MCF 10A (cell line): ENCODE measurements around the gene MYO10. TPM values are rescaled to one million over a fixed set of nuclear protein-coding genes. Genes with fewer than 3 reads are reported as not detected.

Source experiments
- BruUV-seq: library from RNA; stranded (reverse); fragments of 400-500 nt; replicated peaks from 2 replicates; lab custom pipeline; 2021; lab: Mats Ljungman, UMichigan
- CTCF ChIA-PET: fragments of 300-600 bp; sonication (Branson Sonifier 250); formaldehyde crosslinking; extraction: SDS; loops from one replicate; lab custom pipeline; 2021; ENCODE audit warnings: antibody characterized with exemption, inconsistent platforms; lab: Yijun Ruan, JAX
- POLR2A ChIA-PET: fragments of 300-600, 350-650 bp; sonication (Branson Sonifier 250); formaldehyde crosslinking; extraction: SDS; loops from one replicate; lab custom pipeline; 2020; ENCODE audit warnings: antibody characterized with exemption, inconsistent platforms; lab: Yijun Ruan, JAX
- DNase-seq: peaks from one replicate; pipeline ENCODE4 v3.0.0-alpha.2; 2018; ENCODE audit not compliant: unreplicated experiment
- H3K27ac Mint-ChIP-seq: one replicate; pipeline ENCODE4 v1.8.0; 2022; ENCODE audit warnings: mild to moderate bottlenecking, low read depth, mixed read lengths; ENCODE audit not compliant: unreplicated experiment
- H3K27me3 Mint-ChIP-seq: one replicate; pipeline ENCODE4 v1.8.0; 2022; ENCODE audit warnings: mixed read lengths; ENCODE audit not compliant: insufficient read depth, unreplicated experiment
- H3K36me3 Mint-ChIP-seq: one replicate; pipeline ENCODE4 v1.8.0; 2022; ENCODE audit warnings: mild to moderate bottlenecking, moderate library complexity, mixed read lengths; ENCODE audit not compliant: insufficient read depth, unreplicated experiment
- H3K4me1 Mint-ChIP-seq: one replicate; pipeline ENCODE4 v1.8.0; 2022; ENCODE audit warnings: mixed read lengths; ENCODE audit not compliant: insufficient read depth, unreplicated experiment
- H3K4me3 Mint-ChIP-seq: one replicate; pipeline ENCODE4 v1.8.0; 2022; ENCODE audit warnings: mild to moderate bottlenecking, moderate library complexity, mixed read lengths; ENCODE audit not compliant: unreplicated experiment
- H3K9me3 Mint-ChIP-seq: one replicate; pipeline ENCODE4 v1.8.0; 2022; ENCODE audit warnings: mixed read lengths; ENCODE audit not compliant: unreplicated experiment
- intact Hi-C: fragments of 100-400 bp; cut with micrococcal nuclease; formaldehyde crosslinking; loops from 2 replicates; pipeline ENCODE4 v1.14.1; 2022
- total RNA-seq: library from RNA; stranded (reverse); gene quantifications from 2 replicates; pipeline ENCODE4 v1.2.3, GENCODE V29; 2022
- TF ChIP-seq, protein P1 (sequence below): fragments of 200-600 bp; IDR thresholded peaks from one replicate; pipeline ENCODE4 v1.8.0; 2022; ENCODE audit warnings: antibody characterized with exemption, mild to moderate bottlenecking; ENCODE audit not compliant: unreplicated experiment

Gene MYO10
- total RNA-seq, 1 experiment from 2014 or later, result 35.7 TPM

DNA sequence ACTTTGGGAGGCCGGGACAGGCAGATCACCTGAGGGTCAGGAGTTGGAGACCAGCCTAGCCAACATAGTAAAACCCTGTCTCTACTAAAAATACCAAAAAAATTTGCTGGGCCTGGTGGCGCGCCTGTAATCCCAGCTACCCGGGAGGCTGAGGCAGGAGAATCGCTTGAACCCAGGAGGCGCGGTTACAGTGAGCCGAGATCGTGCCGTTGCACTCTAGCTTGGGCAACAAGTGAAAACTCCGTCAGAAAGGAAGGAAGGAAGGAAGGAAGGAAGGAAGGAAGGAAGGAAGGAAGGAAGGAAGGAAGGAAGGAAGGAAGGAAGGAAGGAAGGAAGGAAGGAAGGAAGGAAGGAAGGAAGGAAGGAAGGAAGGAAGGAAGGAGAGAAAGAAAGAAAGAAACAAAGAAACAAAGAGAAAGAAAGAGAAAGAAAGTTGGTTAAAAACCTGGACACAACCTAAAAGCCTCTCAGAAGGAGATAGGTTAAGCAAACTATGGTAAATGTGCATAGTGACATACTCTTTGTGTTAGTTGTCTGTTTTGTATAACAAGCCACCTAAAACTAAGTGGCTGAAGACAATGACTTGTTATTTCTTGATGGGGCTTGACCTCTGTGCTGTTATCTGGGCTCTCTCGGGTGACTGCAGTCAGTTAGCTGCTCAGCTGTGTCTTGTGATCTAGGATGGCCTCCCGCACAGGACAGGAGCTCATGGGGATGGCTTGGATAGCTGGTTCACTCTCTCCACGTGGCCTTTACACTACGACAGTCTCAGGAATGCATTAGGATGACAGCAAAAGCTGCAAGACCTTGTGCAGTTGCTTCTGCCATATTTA, 8.0 kb upstream of the MYO10 start:
- H3K9me3 Mint-ChIP-seq, result no peaks in the 10 kb centered on the region
- DNase-seq, result no peak
- ChIA-PET CTCF (interaction anchor here (0.5 to 5.5 kb wide), 4 partner anchors 188 to 258 kb away, joined by 3 to 26 read pairs (median 4); no protein-coding TSS in a partner anchor), POLR2A (no interaction called here)
- no TSS peak for BruUV-seq
- intact Hi-C loops, result no loop called here
- peaks cover under 1% of the 10 kb centered on the region for H3K4me1 Mint-ChIP-seq
- H3K27me3 Mint-ChIP-seq, result peaks cover 15% of the 10 kb centered on the region
- no peaks in the 10 kb centered on the region for H3K36me3 Mint-ChIP-seq
- no peak overlapping the region for H3K4me3 Mint-ChIP-seq
- TF ChIP-seq, protein P1, sequence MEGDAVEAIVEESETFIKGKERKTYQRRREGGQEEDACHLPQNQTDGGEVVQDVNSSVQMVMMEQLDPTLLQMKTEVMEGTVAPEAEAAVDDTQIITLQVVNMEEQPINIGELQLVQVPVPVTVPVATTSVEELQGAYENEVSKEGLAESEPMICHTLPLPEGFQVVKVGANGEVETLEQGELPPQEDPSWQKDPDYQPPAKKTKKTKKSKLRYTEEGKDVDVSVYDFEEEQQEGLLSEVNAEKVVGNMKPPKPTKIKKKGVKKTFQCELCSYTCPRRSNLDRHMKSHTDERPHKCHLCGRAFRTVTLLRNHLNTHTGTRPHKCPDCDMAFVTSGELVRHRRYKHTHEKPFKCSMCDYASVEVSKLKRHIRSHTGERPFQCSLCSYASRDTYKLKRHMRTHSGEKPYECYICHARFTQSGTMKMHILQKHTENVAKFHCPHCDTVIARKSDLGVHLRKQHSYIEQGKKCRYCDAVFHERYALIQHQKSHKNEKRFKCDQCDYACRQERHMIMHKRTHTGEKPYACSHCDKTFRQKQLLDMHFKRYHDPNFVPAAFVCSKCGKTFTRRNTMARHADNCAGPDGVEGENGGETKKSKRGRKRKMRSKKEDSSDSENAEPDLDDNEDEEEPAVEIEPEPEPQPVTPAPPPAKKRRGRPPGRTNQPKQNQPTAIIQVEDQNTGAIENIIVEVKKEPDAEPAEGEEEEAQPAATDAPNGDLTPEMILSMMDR, result no peak
- H3K27ac Mint-ChIP-seq, result no peak overlapping the region

DNA sequence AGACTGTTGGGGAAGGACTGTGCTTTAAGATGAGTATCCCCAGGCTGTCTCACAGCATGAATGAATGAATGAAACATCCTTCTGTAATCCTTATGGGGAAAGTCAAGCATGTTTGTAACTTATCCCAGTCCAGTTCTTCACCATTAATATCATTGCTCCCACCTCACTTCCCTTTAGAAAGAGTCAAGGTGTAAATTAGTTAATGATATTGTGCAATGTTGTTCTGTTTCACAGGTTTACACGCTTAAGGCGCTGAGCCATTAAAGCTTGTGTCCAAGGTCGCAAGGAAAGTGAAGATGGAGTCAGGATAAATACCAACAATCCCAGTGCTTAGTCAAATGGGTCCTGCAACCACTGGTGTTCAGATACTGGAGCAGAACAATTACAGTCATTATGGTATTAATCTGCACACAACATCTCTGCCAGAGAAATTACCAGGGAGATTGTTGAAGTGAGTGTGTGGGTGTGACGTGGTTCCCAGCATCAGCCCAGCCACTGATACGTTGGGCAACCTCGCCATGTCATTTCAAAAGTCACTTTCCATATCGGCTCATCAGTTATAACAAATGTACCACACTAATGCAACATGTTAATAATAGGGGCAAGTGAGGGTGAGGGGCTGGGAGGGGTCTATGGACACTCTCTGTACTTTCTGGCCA, 1.5 kb upstream of the MYO10 start:
- BruUV-seq, result no TSS peak
- intact Hi-C loops, result loop anchor here (2.0 kb wide), 1 partner anchor 75 kb away; no protein-coding TSS in a partner anchor
- ChIA-PET CTCF (interaction anchor here (0.6 to 3.4 kb wide), 5 partner anchors 159 to 1310 kb away, joined by 3 to 19 read pairs (median 4); no protein-coding TSS in a partner anchor), POLR2A (interaction anchor here (0.6 to 2.4 kb wide), 19 partner anchors 10 to 1129 kb away, joined by 3 to 44 read pairs (median 4); no protein-coding TSS in a partner anchor)
- Mint-ChIP-seq H3K36me3 (no peaks in the 10 kb centered on the region), H3K27me3 (peaks cover 30% of the 10 kb centered on the region), H3K9me3 (no peaks in the 10 kb centered on the region), H3K27ac (no peak overlapping the region), H3K4me3 (peak overlapping the region; percentile 82), H3K4me1 (peaks cover 20% of the 10 kb centered on the region)
- no peak for DNase-seq
- TF ChIP-seq, protein P1, result no peak

DNA sequence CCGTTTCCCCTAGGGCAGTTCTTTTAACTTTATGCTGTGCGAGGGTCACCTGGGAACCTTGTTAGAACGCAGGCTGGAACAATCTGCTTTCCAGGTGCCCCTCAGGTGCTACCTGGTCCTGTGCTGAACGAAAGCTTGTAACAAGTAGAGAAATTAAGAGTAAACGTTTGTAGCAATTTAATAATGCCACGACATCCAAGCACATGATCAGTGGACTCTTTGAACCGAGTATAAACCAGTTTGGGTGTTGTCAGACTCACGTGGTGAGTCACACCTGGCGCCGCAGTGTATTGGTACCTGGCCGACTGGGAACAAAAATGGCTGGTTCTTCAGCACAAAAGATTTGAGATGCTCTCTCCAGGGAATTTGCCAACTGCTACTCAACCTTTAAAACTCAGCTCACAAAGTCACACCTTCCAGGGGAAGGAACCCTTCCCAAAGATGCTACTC, 926 bp upstream of the MYO10 start:
- no peaks in the 10 kb centered on the region for H3K36me3 Mint-ChIP-seq
- H3K4me3 Mint-ChIP-seq, result peak overlapping the region; percentile 82
- CTCF ChIA-PET, result interaction anchor here (0.6 to 3.4 kb wide), 5 partner anchors 9 to 345 kb away, joined by 3 to 19 read pairs (median 4); no protein-coding TSS in a partner anchor
- POLR2A ChIA-PET, result interaction anchor here (0.5 to 2.4 kb wide), 27 partner anchors 9 to 1128 kb away, joined by 3 to 44 read pairs (median 4); no protein-coding TSS in a partner anchor
- no peaks in the 10 kb centered on the region for H3K9me3 Mint-ChIP-seq
- H3K27ac Mint-ChIP-seq, result peak overlapping the region; percentile 76
- intact Hi-C loops, result loop anchor here (2.0 kb wide), 1 partner anchor 76 kb away; no protein-coding TSS in a partner anchor
- H3K27me3 Mint-ChIP-seq, result peaks cover 30% of the 10 kb centered on the region
- H3K4me1 Mint-ChIP-seq, result peaks cover 26% of the 10 kb centered on the region
- TF ChIP-seq, protein P1, result no peak
- no TSS peak for BruUV-seq
- peak; percentile 74 for DNase-seq
